Measurements from ENCODE around the gene DLK1.

DLK1 gene

DNA sequence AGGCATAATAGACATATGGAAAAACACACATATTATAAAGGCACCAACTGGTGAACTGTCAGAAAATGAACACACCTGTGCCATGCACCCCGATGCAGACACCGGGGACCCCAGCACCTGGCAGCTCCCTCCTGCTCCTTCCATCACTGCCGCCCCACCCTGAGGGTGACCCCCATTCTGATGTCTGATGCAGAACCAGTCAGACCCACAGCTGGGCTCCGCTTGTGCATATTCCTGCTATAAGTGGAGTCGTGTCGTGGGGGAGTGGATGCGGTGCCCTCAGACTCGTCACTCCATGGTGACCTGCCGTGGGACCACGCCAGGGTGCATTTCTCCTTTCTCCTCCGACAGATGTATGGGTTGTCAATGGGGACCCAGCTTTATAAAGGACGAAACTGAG, 53.6 kb downstream of the DLK1 start:
- no peak overlapping the region for H3K27ac ChIP-seq
- ChIA-PET CTCF (interaction anchor here (0.6 kb wide), 1 partner anchor 455 kb away, joined by 3 read pairs; no protein-coding TSS in a partner anchor), POLR2A (ENCODE audit: low non-redundant PET) (no interaction called here)
- DNase-seq (ENCODE audit: low spot score) = no peak
- TF ChIP-seq, protein P1, sequence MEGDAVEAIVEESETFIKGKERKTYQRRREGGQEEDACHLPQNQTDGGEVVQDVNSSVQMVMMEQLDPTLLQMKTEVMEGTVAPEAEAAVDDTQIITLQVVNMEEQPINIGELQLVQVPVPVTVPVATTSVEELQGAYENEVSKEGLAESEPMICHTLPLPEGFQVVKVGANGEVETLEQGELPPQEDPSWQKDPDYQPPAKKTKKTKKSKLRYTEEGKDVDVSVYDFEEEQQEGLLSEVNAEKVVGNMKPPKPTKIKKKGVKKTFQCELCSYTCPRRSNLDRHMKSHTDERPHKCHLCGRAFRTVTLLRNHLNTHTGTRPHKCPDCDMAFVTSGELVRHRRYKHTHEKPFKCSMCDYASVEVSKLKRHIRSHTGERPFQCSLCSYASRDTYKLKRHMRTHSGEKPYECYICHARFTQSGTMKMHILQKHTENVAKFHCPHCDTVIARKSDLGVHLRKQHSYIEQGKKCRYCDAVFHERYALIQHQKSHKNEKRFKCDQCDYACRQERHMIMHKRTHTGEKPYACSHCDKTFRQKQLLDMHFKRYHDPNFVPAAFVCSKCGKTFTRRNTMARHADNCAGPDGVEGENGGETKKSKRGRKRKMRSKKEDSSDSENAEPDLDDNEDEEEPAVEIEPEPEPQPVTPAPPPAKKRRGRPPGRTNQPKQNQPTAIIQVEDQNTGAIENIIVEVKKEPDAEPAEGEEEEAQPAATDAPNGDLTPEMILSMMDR (conservative IDR thresholded peaks at IDR 0.05; ENCODE audit: low read depth) = no peak

DNA sequence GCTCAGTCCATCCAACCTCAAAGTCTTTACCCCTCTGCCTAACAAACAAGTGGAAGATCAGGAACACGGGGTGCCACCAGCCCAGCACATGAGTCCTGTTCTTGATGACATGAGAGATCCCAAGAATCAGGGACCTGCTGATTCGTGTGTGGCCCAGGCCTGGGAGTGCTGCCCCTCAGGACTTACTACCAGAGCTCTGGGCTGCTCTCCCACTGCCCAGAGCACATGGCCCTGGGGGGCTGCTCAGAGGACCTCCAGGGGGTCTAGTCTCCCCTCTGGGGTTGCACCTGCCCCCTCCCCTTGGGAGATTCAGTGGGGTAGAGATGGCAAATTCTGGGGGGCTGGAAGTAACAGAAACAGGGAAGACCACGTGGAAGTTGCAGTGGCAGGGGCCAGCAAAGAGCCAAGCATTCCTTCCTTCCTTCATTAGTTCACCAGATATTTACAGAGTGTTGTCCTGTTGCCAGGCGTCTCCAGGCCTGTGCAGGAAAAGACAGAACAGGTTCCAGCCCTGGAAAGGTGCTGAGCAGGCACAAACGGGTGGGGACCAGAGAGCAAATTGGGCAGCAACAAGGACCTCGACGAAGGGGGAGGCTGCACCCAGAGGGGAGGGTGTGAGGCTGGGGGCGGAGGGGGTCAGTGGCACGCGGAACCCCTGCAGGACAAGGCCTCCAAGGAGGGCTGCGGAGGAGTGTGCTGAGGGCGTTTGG, 54.1 kb downstream of the DLK1 start:
- POLR2A ChIA-PET (ENCODE audit: low non-redundant PET) = no interaction called here
- CTCF ChIA-PET = no interaction called here
- TF ChIP-seq, protein P1 (conservative IDR thresholded peaks at IDR 0.05; ENCODE audit: low read depth) = no peak
- H3K27ac ChIP-seq = no peak overlapping the region
- DNase-seq (ENCODE audit: low spot score) = no peak

DNA sequence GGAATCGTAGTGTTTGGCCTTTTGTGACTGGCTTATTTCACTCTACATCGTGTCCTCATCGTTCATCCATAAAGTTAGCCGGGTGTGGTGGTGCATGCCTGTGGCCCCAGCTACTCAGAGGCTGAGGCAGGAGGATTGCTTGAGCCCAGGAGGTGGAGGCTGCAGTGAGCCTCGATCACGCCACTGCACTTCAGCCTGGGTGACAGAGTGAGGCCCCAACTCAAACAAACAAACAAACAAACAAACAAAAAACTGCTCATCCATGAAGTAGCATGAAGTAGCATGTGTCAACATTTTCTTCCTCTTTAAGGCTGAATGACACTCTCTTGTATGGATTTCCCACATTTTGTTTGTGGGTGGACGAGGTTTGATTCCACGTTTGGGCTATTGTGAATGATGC, 55.3 kb downstream of the DLK1 start:
- TF ChIP-seq, protein P1 (conservative IDR thresholded peaks at IDR 0.05; ENCODE audit: low read depth) = no peak
- ChIA-PET POLR2A (ENCODE audit: low non-redundant PET) (no interaction called here), CTCF (no interaction called here)
- H3K27ac ChIP-seq = no peak overlapping the region
- no peak for DNase-seq (ENCODE audit: low spot score)

DNA sequence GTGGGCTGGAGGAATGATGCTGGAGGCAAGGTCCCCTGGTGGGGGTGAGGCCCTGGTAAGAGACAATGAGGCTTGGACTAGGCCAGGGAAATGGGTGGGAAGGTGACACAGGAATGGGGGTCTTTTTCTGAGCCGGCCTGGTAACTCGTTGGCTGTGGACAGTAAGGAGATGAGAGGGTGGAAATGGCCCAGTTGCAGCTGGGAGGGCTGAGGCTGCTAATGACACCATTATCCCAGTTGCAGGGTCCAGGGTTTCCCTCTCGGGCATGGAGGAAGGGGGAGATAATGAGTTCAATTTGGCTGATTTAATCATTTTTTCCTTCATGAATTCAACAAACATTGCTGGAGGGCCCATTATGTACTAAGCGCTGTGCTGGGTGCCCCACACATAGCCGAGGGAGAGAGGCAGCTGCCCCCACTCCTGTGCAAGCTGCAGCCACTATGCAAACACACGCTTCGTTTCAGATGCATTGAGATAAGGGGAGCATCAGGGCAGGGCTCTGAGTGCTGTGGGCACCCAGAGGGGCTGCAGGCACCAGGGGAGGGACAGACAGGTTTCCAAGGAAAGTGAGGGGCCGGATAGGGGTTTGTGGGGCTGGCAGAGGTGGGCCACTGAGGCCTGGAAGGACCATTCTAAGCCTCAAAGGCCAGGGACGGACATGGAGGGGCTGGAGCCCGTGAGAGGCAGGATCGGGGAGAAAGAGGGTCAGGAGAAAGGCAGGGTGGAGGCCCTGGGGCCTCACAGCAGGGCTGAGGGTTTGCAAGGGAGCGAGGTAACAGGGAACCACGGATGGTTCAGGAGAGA, 56.0 kb downstream of the DLK1 start:
- ChIA-PET POLR2A (ENCODE audit: low non-redundant PET) (no interaction called here), CTCF (no interaction called here)
- TF ChIP-seq, protein P1 (conservative IDR thresholded peaks at IDR 0.05; ENCODE audit: low read depth) = no peak
- DNase-seq (ENCODE audit: low spot score) = no peak
- H3K27ac ChIP-seq = no peak overlapping the region

DNA sequence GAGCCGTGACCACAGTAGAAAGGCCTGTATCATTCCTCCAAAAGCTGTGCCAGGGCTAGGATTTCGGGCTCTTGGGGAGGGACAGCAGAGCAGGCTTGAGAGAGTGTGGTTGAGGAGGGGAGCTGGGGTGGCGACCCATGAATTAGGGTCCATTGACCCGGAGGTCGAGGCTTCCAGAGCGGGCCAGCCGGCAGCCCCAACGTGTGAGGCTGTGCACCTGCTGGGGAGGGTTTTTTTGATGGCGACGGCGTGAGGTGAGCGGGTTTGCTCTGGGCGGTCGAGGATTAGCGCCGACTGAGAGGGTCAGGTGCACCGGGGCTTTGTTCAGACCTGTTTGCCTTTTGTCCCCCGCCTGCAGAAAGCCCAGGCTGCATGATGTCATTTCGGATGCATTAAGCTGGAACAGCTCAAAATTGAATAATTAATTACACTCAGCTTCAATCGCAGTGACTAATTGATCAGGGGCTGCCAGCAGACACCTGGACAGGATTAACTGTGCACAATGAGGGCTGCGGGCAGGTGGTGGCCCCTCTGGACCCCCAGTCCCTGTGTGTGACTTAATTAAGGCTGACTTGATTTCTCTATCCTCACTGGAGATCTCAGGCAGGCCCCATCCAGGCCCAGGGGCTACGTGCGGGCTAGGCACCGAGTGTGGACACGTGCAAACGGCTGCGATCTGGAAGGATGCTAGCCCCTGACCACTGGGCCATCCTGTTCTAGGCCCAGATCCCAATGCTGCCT, 57.1 kb downstream of the DLK1 start:
- POLR2A ChIA-PET (ENCODE audit: low non-redundant PET) = no interaction called here
- TF ChIP-seq, protein P1 (conservative IDR thresholded peaks at IDR 0.05; ENCODE audit: low read depth) = no peak
- CTCF ChIA-PET = no interaction called here
- peak; percentile 31 for DNase-seq (ENCODE audit: low spot score)
- H3K27ac ChIP-seq = no peak overlapping the region

DNA sequence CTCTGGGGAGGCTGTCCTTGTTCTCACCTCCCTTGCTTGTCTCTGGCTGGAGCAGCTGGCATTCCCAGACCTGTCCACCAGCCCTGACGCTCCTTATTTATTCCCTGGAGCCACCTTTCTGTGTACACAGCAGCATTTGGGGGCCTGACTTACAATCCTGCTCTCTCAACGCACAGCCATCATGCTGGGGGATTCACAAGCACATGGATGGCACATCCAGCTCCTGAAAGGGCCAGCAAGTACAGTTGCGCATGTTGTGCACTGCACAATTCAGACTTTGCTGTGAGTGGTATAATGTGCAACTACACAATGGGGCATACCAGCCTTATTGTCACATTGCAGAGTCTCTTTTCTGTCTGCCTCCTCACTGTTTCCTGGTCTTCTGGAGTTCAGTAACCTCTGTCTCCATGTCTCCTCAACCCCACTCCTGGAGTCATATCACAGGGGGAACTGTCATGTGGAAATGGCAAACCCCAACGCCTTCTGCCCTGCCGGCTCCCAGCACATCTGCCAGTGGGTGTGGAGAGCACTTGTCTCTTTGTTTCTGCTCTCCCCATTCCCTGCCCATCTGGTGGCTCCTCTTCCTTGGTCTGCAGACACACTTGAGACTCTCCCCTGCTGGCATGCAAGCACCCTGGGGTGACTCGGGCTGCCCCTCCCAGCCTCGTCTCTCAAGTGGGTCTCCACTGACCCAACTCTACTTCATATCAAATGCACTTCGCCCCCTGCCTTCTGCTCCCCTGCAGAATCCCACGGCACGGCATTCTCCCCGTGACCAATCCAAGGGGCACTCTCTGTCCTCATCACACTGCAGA, 58.0 kb downstream of the DLK1 start:
- ChIA-PET CTCF (no interaction called here), POLR2A (ENCODE audit: low non-redundant PET) (no interaction called here)
- TF ChIP-seq, protein P1 (conservative IDR thresholded peaks at IDR 0.05; ENCODE audit: low read depth) = no peak
- H3K27ac ChIP-seq = no peak overlapping the region
- no peak for DNase-seq (ENCODE audit: low spot score)

Measured in RWPE1 (cell line).